Stimulated activated memory B cell treated with anti-CD40 and anti-IgM and Interleukin-4, amounts not matched to agents 10 μg/mL and 1 μg/mL and 100 μg/mL, for 72 hours (primary cell): ENCODE data around the gene GREB1.

Source experiments
- ATAC-seq: fragments of 150-1000 bp; cut with Tn5 transposase; 2 replicates; pipeline ENCODE4 v1.10.0; 2021
- H3K27ac Mint-ChIP-seq: one replicate; pipeline ENCODE4 v1.8.0; 2022; ENCODE audit warnings: mild to moderate bottlenecking, mixed read lengths
- H3K27me3 Mint-ChIP-seq: one replicate; pipeline ENCODE4 v1.8.0; 2022; ENCODE audit warnings: mixed read lengths
- H3K36me3 Mint-ChIP-seq: one replicate; pipeline ENCODE4 v1.8.0; 2022; ENCODE audit warnings: mixed read lengths
- H3K4me1 Mint-ChIP-seq: one replicate; pipeline ENCODE4 v1.8.0; 2022; ENCODE audit warnings: mixed read lengths
- H3K4me3 Mint-ChIP-seq: one replicate; pipeline ENCODE4 v1.8.0; 2022; ENCODE audit warnings: mild to moderate bottlenecking, moderate library complexity, mixed read lengths
- H3K9me3 Mint-ChIP-seq: one replicate; pipeline ENCODE4 v1.8.0; 2022; ENCODE audit warnings: mixed read lengths

GREB1 gene

GRCh38 chr2:11559786-11560155 lies 25.9 kb downstream of the GREB1 start:
- Mint-ChIP-seq H3K9me3 (no peaks in the 10 kb centered on the region), H3K36me3 (no peaks in the 10 kb centered on the region), H3K4me3 (no peak overlapping the region), H3K4me1 (no peaks in the 10 kb centered on the region), H3K27ac (no peak overlapping the region), H3K27me3 (peaks cover 74% of the 10 kb centered on the region)
- ATAC-seq = no peak

- no peak for ATAC-seq
- Mint-ChIP-seq H3K36me3 (no peaks in the 10 kb centered on the region), H3K4me1 (no peaks in the 10 kb centered on the region), H3K27me3 (peaks cover 69% of the 10 kb centered on the region), H3K9me3 (no peaks in the 10 kb centered on the region), H3K27ac (no peak overlapping the region), H3K4me3 (no peak overlapping the region)
Measured at GRCh38 chr2:11560806-11561205, 27.0 kb downstream of the GREB1 start.

- Mint-ChIP-seq H3K27me3 (peaks cover 70% of the 10 kb centered on the region), H3K36me3 (no peaks in the 10 kb centered on the region), H3K9me3 (no peaks in the 10 kb centered on the region), H3K4me1 (no peaks in the 10 kb centered on the region), H3K27ac (no peak overlapping the region), H3K4me3 (no peak overlapping the region)
- ATAC-seq = no peak
Measured at GRCh38 chr2:11562011-11562410, 28.2 kb downstream of the GREB1 start.

DNA sequence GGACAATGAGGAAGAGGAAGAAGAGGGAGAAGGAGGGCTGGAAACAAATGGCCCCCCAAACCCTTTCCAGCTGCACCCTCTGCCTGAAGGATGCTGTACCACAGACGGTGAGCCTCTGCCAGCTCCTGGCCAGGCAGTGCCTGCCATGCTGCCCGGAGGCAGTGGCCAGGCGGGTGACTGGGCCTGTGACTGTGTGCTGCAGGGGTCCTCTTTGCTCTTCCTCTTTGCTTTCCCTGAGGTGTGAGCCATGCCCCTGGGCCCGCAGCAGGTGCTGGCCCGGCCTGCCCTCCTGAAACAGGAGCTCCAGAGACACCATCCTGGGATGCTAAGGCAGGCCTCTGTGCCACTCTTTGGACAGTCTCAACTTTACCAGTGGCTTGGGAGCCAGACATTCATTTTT lies 28.6 kb downstream of the GREB1 start:
- Mint-ChIP-seq H3K36me3 (no peaks in the 10 kb centered on the region), H3K27me3 (peaks cover 70% of the 10 kb centered on the region), H3K27ac (no peak overlapping the region), H3K4me1 (no peaks in the 10 kb centered on the region), H3K9me3 (no peaks in the 10 kb centered on the region), H3K4me3 (no peak overlapping the region)
- no peak for ATAC-seq

DNA sequence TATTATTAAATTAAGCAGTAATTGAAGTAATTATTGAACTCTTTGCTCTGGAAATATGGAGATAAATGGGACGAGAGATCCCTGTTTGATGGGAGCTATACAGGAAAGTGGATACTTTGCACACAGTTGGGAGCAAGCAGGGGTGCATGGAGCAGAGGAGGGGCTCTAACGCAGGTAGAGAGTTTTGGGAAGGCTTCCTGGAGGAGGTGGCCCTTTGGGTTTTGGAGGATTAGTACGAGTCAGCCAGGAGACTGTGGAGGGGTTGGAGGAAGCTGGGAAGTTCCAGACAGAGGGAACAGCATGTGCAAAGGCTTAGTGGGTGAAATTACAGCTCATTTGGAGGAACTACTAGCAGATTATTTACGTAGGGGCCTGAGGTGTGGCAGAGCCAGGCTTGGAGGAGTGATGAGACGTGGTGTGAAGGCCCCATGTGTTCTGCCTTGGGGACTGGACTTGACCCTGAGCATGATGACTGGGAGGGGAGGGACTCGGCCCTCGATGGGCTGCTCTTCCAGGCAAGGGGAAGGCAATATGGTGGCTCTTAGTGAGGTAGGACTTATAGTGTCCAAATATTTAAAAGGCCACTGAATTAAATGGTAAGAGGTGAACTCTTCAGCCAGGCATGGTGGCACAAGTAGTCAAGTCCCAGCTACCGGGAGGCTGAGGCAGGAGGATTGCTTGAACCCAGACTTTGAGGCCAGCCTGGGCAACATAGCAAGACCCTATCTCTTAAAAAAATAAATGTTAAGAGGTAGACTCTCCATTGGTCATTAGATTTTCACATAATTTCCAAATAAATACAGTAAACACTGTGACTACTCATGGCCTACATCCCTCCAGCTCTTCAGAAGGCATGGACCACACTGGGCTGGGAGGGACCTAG lies 30.2 kb downstream of the GREB1 start:
- ATAC-seq = no peak
- H3K4me3 Mint-ChIP-seq = no peak overlapping the region
- no peaks in the 10 kb centered on the region for H3K9me3 Mint-ChIP-seq
- no peaks in the 10 kb centered on the region for H3K4me1 Mint-ChIP-seq
- H3K36me3 Mint-ChIP-seq = no peaks in the 10 kb centered on the region
- H3K27me3 Mint-ChIP-seq = peaks cover 73% of the 10 kb centered on the region
- no peak overlapping the region for H3K27ac Mint-ChIP-seq

GRCh38 chr2:11564816-11565567 lies 31.1 kb downstream of the GREB1 start:
- ATAC-seq = no peak
- H3K9me3 Mint-ChIP-seq = no peaks in the 10 kb centered on the region
- H3K27ac Mint-ChIP-seq = no peak overlapping the region
- peaks cover 72% of the 10 kb centered on the region for H3K27me3 Mint-ChIP-seq
- no peaks in the 10 kb centered on the region for H3K4me1 Mint-ChIP-seq
- H3K4me3 Mint-ChIP-seq = no peak overlapping the region
- H3K36me3 Mint-ChIP-seq = no peaks in the 10 kb centered on the region

GRCh38 chr2:11566383-11566782 lies 32.5 kb downstream of the GREB1 start:
- no peak for ATAC-seq
- no peaks in the 10 kb centered on the region for H3K9me3 Mint-ChIP-seq
- no peak overlapping the region for H3K27ac Mint-ChIP-seq
- peaks cover 58% of the 10 kb centered on the region for H3K27me3 Mint-ChIP-seq
- H3K36me3 Mint-ChIP-seq = no peaks in the 10 kb centered on the region
- no peaks in the 10 kb centered on the region for H3K4me1 Mint-ChIP-seq
- H3K4me3 Mint-ChIP-seq = no peak overlapping the region

DNA sequence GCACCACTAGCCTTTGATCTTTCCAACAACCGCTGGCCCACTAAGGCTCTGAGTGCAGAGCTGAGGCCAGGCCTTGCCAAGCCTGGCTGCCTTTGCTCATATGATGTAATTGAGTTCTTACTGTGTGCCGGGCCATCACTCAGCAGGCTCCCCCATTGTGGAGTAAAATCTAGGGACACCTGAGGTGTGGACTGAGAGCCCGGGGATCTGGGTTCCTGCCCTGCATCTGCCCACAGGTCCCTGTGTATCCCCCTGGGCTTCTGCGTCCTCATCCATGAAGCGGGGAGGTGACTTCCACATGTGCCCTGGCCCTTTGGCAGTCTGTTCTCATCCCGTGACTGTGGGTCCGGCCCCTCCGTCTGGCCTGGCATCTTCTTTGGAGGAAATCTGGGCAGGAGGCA lies 33.8 kb downstream of the GREB1 start:
- no peaks in the 10 kb centered on the region for H3K4me1 Mint-ChIP-seq
- no peak overlapping the region for H3K27ac Mint-ChIP-seq
- H3K36me3 Mint-ChIP-seq = no peaks in the 10 kb centered on the region
- H3K9me3 Mint-ChIP-seq = no peaks in the 10 kb centered on the region
- H3K27me3 Mint-ChIP-seq = peaks cover 56% of the 10 kb centered on the region
- no peak overlapping the region for H3K4me3 Mint-ChIP-seq
- ATAC-seq = no peak

DNA sequence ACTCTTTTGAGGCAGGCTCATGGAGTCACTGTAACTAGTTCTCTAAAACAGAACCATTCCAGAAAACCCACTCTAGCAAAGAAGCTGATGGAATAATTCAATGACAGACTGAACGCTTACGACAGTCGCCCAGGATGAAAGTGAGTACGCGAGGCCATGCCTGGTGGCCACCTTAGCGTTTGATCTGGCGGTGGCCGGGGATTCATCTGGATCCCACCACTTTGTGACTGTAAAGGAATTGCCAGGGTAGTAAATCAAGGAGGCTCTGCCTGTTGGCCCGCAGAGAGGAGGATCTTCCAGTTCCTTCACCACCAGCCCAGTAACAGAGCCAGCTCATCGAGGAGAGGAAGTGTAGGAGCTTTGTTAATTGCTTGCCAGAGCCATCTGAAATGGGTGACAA lies 34.6 kb downstream of the GREB1 start:
- Mint-ChIP-seq H3K27ac (no peak overlapping the region), H3K4me3 (no peak overlapping the region), H3K4me1 (no peaks in the 10 kb centered on the region), H3K36me3 (no peaks in the 10 kb centered on the region), H3K27me3 (peaks cover 54% of the 10 kb centered on the region), H3K9me3 (no peaks in the 10 kb centered on the region)
- ATAC-seq = no peak

DNA sequence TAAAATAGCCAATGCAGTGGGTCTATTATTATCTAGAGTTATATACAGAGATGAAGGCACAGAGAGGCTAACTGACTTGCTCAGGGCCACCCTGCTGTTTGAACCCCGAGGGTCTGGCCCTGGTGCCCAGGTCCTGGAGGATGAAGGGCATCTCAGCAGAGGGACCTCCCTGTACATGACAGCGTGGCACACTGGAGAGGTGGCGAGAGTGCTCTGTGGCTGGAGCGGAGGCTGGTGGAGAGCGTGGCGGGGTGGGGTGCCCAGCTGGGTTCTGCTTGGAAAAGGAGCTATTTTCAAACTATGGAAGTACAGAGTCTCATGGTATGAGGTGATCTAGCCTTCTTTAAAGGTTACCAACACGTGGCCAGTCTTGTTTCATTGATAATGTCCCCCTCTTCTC lies 35.8 kb downstream of the GREB1 start:
- ATAC-seq = no peak
- Mint-ChIP-seq H3K9me3 (no peaks in the 10 kb centered on the region), H3K4me1 (no peaks in the 10 kb centered on the region), H3K4me3 (no peak overlapping the region), H3K27ac (no peak overlapping the region), H3K36me3 (no peaks in the 10 kb centered on the region), H3K27me3 (peaks cover 45% of the 10 kb centered on the region)

- Mint-ChIP-seq H3K4me1 (no peaks in the 10 kb centered on the region), H3K27ac (no peak overlapping the region), H3K9me3 (no peaks in the 10 kb centered on the region), H3K27me3 (peaks cover 36% of the 10 kb centered on the region), H3K36me3 (no peaks in the 10 kb centered on the region), H3K4me3 (no peak overlapping the region)
- ATAC-seq = no peak
Measured at GRCh38 chr2:11571170-11571569, 37.3 kb downstream of the GREB1 start.

GRCh38 chr2:11572996-11573395 lies 39.2 kb downstream of the GREB1 start:
- H3K4me3 Mint-ChIP-seq = no peak overlapping the region

GRCh38 chr2:11573418-11574175 lies 39.8 kb downstream of the GREB1 start:
- Mint-ChIP-seq H3K27me3 (peaks cover 11% of the 10 kb centered on the region), H3K27ac (no peak overlapping the region), H3K36me3 (no peaks in the 10 kb centered on the region), H3K4me3 (no peak overlapping the region), H3K9me3 (no peaks in the 10 kb centered on the region), H3K4me1 (no peaks in the 10 kb centered on the region)
- ATAC-seq = no peak

More at GRCh38 chr2:11572996-11573395, 39.2 kb downstream of the GREB1 start:
- Mint-ChIP-seq H3K4me1 (no peaks in the 10 kb centered on the region), H3K27ac (no peak overlapping the region), H3K9me3 (no peaks in the 10 kb centered on the region), H3K27me3 (peaks cover 17% of the 10 kb centered on the region), H3K36me3 (no peaks in the 10 kb centered on the region)
- no peak for ATAC-seq

GRCh38 chr2:11574176-11575046 lies 40.6 kb downstream of the GREB1 start:
- Mint-ChIP-seq H3K9me3 (no peaks in the 10 kb centered on the region), H3K4me3 (no peak overlapping the region), H3K36me3 (no peaks in the 10 kb centered on the region), H3K27ac (no peak overlapping the region), H3K4me1 (no peaks in the 10 kb centered on the region), H3K27me3 (peaks cover 6% of the 10 kb centered on the region)
- ATAC-seq = peak; percentile 3

DNA sequence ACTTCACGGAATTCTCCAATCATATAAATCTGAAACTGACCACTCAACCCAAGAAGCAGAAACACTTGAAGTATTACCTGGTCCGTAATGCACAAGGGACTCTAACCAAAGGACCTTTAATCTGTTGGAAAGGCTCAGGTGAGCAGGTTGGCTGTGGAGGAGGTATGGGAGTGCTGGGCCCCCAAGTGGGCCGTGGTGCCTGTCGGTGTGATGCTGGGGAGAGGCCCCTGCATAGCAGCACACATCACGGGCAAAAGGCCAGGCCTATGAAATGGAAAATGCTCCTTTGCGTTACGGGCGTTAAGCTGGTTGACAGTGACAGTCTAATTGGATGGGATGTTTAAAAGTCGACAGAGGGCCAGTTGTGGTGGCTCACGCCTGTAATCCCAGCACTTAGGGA lies 42.6 kb downstream of the GREB1 start:
- Mint-ChIP-seq H3K27me3 (no peaks in the 10 kb centered on the region), H3K4me1 (no peaks in the 10 kb centered on the region), H3K4me3 (no peak overlapping the region), H3K9me3 (no peaks in the 10 kb centered on the region), H3K36me3 (no peaks in the 10 kb centered on the region), H3K27ac (no peak overlapping the region)
- no peak for ATAC-seq
